GM13977 (cell line): ENCODE results near the gene SLC1A5.
"Not testable (repeated sequence)": the region's sequence is repeated elsewhere in the genome, so short reads cannot be mapped to it uniquely, and the experiment has no call there.

Experiments used
- DNase-seq: peaks from one replicate; pipeline ENCODE4 v3.0.0; 2012; ENCODE audit warnings: low spot score
- in situ Hi-C: fragments of 300-500 bp; cut with MboI; formaldehyde crosslinking; loops from one replicate; pipeline ENCODE4 v1.12.0; 2022; ENCODE audit warnings: low sequenced_read_pairs, low pct_unique_long_range_greater_than_20kb, mixed read lengths, inconsistent platforms; ENCODE audit not compliant: unreplicated experiment
- TF ChIP-seq, protein P1 (sequence below): IDR thresholded peaks from 2 replicates; pipeline ENCODE4 v1.5.1; 2012; ENCODE audit warnings: mild to moderate bottlenecking, control low read depth; ENCODE audit not compliant: insufficient read depth; ENCODE audit errors: extremely low read depth, missing control alignments

The SLC1A5 gene

DNA sequence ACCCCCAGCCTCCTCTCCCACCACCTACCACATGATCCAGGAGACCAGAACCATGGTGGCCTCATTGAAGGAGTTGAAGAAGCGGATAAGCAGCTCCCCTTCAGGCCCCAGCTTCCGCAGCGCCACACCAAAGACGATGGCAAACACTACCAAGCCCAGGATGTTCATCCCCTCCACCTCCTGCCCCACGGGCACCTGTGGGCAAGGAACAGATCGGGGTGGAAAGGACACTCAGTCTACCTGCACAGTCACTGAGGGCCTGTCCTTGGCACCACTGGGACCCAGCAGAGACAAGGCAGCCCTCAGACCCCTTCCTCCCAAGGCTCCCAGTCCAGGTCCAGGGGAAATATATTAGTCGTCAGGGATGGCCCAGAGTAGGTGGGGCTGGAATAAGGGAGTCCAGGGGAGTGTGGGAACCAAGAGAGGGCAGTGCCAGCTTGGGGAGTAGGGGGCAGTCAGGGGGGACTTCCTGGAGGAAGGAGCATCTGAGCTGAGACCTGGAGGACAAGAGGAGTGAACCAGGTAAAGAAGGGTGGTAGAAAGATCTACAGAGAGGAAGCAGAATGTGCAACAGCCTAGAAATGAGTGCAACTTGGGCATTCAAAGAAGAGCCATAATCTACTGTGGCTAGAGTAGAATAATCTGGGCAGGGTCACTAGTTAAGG is 5.9 kb downstream of the SLC1A5 start:
- TF ChIP-seq, protein P1, sequence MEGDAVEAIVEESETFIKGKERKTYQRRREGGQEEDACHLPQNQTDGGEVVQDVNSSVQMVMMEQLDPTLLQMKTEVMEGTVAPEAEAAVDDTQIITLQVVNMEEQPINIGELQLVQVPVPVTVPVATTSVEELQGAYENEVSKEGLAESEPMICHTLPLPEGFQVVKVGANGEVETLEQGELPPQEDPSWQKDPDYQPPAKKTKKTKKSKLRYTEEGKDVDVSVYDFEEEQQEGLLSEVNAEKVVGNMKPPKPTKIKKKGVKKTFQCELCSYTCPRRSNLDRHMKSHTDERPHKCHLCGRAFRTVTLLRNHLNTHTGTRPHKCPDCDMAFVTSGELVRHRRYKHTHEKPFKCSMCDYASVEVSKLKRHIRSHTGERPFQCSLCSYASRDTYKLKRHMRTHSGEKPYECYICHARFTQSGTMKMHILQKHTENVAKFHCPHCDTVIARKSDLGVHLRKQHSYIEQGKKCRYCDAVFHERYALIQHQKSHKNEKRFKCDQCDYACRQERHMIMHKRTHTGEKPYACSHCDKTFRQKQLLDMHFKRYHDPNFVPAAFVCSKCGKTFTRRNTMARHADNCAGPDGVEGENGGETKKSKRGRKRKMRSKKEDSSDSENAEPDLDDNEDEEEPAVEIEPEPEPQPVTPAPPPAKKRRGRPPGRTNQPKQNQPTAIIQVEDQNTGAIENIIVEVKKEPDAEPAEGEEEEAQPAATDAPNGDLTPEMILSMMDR = no peak
- DNase-seq = no peak
- in situ Hi-C loops = no loop called here

DNA sequence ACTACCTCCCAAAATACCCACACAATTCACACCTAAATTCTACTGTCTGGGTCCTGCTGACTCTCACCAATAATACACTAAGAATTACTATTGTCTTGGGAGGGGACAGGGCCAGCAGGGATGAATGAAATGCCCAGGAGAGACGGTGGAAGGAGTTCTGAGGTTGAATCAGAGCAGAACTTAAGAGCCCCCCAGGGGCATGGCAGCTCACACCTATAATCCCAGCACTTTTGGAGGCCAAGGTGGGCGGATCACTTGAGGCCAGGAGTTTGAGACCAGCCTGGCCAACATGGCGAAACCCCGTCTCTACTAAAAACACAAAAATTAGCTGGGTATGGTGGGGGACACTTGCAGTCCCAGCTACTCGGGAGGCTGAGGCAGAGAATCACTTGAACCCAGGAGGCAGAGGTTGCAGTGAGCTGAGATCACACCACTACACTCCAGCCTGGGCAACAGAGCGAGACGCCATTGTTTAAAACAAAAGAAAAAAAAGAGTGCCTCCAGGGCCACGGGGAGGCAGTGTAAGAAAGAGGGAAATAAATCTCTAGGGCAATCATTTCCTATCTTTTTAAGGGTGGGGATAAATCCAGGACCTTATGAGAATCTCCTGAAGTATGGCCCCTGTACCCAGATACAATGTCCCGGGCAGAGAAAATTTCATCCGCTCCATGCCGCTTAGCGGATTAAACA is 10.3 kb downstream of the SLC1A5 start:
- in situ Hi-C loops, DNase-seq: not testable (repeated sequence)

DNA sequence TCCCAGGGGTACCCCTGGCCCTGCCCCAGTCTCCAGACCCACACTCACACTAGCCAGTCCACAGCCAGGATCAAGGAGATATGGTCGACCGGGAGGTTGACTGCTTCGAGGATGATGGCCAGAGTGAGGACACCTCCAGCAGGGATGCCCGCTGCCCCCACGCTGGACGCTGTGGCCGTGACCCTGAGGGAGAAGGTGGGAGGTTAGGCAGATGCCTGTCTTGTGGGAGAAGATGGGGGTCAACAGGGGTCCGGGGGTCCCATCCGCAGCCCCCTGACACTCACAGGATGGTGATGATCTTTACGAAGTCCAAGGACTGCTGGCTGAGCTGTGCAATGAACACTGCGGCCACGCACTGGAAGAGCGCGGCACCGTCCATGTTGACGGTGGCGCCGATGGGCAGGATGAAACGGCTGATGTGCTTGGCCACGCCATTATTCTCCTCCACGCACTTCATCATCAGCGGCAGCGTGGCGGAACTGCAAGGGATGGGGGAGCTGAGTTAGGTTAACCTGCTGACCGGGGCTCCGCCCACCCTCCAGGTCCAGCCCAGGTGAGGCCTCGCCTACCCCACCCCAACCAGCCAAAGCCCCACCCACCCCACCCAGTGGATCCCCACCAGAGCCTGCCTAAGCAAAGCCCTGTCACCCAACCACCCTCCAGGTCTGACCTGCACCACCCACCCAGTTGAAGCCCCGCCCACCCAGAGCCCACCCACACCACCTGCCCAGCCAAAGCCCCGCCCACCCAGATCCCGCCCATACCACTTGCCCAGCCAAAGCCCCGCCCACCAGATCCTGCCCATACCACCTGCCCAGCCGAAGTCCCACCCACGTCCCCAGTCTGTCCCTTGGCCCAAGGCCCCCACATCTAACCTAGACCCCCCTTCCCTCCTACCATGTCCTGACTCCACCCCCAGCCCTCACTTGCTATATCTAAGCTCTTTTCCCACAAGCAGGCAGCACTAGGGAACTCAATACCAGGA is 11.2 kb downstream of the SLC1A5 start:
- in situ Hi-C loops = no loop called here
- DNase-seq = no peak
- TF ChIP-seq, protein P1 = no peak

DNA sequence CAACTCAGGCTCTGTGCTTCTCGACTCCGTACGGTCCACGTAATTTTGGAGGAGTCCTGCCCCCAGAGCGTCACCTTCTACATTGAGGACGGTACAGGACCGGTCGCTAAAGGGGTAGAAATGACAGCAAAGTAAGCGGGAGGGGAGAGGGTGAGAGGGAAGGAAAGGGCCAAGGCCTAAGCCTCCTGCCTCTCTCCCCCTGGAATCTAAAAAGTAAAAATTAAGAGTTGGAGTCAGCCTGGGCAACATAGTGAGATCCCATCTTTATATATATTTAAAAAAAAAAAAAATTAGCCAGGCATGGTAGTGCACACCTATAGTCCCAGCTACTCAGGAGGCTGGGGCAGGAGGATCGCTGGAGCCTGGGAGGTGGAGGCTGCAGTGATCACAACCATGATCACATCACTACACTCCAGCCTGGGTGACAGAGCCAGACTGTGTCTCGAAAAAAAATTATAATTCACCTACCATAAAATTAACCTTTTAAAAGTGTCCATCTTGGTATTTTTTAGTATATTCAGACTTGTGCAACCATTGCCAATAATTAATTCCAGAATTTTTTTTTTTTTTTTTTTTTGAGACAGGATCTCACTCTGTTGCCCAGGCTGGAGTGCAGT is 12.6 kb downstream of the SLC1A5 start:
- DNase-seq = no peak
- in situ Hi-C loops = no loop called here
- TF ChIP-seq, protein P1 = no peak

DNA sequence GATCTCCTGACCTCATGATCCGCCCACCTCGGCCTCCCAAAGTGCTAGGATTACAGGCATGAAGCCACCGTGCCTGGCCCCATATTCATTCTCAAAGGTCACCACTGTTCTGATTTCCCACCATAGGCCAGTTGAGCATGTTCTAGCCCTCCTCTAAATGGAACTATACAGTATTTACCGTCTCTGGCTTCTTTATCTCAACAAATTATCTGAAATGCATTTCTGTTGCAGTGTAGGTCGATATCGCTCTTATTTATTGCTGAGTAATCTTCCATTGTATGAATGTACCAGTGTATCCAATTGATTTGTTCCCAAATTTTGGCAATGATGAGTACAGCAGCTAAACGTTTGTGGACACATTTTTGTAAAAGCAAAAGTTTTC is 15.4 kb downstream of the SLC1A5 start:
- TF ChIP-seq, protein P1 = no peak
- DNase-seq = no peak
- in situ Hi-C loops = no loop called here

DNA sequence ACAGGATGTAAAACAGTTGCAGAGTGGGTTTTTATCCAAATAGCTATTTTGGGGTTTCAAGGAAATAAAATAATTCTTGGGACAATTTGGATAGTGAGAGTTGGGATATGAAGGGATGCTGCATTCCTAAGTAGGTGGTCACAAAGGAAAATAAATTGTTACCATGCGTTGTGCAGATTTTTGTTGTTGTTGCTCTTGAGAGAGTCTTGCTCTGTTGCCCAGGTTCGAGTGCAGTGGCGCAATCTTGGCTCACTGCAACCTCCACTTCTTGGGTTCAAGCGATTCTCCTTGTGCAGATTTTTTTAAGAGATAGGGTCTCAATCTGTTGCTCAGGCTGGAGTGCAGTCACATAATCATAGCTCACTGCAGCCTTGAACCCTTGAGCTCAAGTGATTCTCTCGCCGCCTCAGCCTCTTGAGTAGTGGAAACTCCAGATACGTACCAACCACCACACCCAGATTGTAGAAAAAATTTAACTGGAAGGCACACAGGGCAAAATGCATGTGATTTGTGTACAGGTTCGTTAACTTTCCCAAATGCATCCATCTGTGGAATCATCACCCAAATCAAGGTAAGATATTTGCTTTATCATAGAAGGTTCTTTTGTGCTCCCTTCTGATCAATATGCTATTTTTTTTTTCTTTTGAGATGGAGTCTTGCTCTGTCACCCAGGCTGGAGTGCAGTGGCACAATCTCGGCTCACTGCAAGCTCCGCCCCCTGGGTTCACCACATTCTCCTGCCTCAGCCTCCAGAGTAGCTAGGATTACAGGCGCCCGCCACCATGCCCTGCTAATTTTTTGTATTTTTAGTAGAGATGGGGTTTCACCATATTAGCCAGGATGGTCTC is 16.0 kb downstream of the SLC1A5 start:
- DNase-seq = no peak
- in situ Hi-C loops = no loop called here
- TF ChIP-seq, protein P1 = no peak

DNA sequence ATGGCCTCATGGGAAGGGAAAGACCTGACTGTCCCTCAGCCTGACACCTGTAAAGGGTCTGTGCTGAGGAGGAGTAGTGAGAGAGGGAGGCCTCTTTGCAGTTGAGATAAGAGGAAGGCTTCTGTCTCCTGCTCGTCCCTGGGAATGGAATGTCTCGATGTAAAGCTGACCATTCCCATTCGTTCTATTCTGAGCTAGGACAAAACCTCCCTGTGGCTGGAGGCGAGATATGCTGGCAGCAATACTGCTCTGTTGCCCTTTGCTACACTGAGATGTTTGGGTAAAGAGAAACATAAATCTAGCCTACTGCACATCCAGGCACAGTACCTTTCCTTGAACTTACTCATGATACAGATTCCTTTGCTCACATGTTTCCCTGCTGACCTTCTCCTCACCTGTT is 19.6 kb downstream of the SLC1A5 start:
- DNase-seq, in situ Hi-C loops: not testable (repeated sequence)
